GM19452 (cell line): ENCODE results near the gene NEK6.

Source experiments
- ATAC-seq: cut with Tn5 transposase; IDR thresholded peaks from one replicate; pipeline ENCODE4 v1.9.1; 2021; ENCODE audit not compliant: unreplicated experiment

Gene NEK6

DNA sequence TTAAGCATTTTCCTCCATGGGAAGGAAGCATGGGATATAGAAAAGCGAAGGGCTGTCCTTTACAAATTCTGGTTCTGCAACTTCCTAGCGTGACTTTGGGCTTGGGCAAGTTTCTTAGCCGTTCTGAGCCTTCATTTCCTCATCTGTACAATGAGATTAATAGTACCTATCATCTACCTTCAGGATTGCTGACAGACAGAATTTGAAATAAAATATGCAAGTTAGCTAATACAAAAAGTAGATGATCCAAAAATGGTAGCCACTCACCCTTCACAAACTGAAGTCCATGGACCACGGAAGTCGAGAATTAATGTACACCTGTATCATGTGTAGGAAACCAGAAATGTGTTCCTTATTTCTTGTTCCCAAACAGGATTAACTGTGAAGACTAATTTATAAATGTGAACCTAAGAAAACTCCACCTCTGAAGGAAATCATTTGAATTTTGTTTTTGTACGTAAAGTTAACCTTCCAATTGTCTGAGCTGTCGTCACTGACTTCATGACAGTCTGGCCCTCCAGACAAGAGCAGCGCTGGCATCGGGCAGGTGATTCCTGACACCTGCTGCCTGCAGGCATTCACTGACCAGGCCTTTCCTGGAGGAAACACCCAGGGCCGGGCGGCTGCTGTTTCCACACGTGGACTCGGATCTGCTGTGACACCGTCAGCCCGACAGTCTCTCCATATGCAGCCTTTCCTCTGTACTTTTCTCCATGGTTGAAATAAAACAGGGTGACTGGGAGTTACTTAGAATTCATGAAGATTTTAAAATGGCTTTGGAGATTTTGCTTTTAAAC is 94.1 kb downstream of the NEK6 start:
- no peak for ATAC-seq

DNA sequence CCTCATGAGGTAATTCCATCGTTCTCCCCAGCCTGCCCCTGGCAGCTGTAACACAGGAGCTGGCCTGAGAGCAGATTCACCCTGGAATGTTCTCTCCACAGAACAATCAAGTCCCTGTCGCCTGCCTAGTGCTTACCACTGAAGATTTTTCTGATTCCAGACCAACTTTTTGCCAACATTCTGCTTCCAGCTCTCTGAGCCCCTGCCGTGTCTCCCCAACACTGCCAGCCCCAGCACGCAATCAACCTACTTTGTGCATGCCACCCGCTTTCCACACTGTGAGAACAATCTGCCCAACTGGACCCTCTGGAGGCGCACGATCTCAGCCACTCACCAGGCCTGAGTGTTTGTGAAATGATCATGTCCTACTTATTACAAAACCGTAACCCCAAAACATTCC is 94.9 kb downstream of the NEK6 start:
- no peak for ATAC-seq

DNA sequence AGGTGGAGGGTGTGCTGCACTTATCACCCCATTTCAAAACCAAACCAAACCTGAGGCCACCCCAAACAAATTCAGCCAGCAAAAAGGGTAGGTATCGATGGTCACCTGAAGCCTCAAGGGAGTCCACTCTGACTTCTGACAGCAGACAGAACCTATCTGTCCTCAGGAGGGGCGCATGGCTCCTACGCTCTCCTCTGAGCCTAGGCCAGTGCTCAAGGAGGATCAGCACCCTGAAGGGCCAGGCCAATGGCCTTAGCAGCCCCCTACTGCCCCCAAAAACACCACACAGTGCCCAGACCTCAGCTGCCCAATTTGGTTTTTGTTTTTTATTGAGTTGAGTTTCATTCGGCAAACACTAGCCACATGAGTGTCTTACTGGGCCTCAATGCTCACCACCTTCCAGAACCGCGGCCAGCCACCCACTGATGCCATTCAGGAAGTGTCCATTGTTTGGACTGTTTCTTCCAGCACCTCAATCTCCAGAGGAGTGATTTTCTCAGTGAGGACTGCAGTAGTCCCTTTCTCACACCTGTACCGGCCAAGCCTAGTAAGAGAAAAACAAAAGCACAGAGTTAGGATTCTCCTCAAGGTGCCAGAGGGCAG is 95.5 kb downstream of the NEK6 start:
- no peak for ATAC-seq

DNA sequence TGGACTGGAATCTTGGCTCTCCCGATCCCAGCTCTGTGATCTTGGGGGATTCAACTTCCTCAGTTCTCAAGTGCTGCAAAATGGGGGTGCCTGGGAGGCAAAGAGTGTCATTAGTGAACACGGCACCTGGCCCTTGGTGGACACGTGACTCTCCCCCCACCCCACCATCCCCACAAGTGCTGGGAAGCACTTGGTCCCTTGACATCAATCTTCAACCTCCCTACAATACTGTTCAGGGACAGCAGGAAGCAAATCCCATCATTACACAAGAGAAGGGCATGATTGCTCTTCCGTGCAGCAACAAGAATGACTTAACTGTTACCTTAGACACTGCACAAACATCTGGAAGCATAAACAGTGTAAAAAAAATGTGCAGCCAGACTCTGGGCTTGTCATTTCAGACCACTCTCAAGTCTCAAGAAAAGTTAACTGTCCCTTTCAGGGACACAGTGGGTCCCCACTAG is 96.1 kb downstream of the NEK6 start:
- no peak for ATAC-seq

DNA sequence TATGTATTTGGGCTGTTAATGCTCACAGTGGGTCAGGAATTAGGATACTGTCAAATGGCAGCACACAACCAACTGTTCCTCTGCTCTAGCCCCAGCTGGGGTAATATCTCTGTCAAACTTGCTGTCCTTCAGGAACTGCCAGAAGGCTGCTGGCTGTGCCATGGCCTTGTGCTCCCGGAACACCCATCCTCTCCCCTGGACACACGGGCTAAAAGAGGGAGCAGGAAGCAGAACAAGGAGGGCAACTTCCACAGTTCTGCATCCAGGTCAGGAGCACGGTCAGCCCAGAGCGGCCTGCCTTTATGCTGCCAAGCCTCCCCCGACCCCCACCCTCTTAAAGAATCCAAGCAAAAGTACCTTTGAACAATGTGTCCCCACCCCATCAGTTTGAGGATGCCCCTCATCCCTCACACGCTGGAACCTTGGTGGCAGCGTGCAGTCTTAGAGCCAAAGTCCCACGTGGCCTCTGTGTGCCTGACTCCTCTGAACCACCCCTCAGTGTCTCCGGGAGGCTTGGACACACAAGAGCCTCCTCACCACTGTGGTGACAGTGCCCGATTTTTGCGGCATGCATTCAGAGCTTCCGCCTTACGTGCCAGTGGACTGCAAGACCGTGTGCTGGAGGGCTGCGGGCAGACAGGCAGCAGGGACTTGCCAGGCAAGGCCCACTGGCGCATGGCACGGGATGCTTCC is 96.7 kb downstream of the NEK6 start:
- no peak for ATAC-seq

DNA sequence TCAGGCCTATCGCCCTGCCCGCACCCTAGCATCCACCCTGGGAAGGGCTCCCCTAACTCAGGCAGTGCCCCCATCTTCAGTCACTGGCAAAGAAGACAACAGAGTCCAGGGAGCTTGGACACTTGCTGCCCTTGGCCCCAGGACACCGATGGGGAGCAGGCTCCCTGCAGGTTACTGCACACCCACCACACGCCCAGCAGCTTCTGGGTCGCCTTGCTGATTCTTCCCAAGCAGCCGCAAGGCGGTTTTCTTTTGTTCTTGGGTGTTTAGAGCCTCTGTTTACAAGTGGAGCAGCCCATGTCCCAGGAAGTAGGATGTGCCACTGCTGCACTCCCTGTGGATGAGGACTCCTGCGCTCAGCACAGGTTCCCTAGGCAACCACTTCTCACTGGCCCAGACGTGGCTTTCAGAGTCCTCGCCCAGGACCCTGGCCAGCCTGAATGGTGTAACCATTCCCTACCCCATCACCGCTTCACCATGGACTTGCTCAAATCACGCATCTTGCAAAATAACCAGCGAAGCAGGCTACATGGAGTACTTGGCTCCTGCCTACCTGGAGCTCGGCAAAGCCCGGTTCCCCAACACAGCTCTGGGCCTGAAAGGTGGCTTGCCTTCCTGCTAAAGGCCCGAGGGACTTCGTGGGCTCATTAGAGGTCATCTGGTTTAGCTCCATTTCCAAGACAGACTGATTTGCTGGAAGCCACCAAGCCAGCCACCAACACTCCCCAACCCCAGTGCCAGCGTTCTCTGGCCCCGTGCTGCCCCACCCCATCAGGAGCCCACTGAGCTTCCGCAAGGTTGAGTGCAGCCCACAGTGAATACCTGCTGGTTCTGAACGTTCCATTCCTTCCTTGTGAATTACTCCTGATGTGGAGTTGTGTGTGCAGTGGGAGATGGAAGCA is 97.5 kb downstream of the NEK6 start:
- no peak for ATAC-seq

DNA sequence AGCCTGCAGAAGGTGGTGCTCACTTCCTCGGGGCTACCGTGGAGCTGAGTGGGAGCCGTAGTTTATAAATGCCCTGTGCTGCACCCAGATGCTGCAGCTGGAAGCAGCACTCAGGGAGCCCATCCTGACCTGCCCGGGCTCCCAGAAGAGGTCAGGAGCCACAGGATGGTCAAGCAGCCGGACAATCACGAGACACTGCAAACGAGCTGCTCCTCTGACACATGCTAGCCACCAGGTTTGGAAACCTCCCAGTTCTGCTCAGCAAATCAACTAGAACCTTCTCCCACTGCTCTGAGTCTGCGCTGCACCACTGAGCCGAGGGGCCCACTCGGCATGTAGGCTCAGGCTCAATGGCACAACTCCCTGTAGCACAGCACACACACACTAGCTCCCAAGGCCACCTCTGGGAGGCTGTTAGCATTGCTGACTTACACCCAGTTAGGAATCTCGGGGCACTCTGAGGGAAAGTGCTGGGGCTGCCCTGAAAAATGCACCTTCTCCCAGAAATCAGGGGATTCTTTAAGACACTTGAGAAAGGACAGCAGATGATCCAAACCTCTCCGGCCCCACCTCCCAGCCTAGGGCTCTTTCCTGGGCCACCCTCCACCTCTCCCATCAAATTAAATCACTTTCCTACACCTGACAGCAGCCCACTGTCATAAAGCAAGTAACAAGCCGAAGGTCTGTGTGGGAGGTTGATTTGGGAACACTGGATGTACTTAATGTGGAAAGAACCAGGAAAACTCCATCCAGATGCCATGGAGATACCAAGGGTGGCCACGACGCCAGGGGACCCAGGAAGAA is 98.4 kb downstream of the NEK6 start:
- ATAC-seq: no peak

DNA sequence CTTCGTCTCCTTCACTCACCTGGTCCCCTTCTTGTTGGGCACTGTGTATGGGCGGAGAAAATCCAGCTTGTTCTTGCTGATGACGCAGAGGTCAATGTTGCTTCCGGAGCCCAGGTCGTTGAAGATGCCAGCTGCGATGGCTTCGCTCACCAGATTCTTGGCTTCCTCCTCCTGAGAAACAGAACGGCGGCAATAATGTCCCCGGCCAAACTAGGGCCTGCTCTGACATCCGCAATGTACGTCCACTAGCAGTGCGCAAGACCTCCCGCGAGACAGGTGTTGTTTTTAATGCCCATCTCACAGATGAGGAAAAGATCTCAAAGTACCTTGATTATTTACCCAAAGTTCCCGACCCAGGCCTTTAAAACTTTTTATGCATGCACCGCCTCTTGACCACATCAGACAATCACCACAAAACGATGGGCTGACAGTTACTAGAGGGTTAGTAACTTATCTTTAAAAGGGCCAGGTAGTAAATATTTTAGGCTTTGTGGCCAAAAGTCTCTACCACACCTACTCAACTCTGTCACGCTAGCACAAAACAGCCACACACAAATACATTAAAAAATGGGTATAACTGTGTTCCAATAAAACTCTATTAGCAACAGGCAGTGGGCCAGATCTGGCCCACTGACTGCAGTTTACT is 99.1 kb downstream of the NEK6 start:
- no peak for ATAC-seq

DNA sequence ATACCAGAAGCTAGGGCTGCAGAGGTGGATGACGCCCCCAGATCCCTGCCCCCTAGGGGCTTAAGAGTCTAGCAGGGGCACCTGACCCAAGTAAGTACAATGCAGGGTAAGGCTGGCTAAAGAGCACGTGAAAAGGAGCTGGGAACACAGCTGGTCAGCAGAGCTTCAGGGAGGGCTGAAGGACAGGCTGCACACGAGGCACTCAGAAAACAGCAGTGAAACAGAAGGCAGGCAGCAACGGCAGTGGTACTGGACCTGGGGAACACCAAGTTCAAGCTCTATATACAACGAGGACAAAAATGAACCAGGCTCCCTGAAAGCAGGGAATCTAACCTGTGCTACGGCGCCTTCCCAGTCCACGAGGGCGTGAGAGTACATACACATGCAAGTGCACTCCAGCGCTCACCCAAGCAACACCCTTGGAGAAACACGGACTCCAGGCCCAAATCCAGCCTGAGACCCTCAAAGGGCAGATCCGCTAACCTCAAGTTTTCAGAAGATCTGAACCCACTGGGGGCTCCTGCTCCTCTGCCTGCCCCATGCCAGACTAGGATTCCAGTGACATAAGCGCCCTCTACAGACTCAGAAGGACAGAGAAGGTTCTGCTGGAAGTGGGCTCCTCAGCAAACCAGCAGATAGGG is 100.1 kb downstream of the NEK6 start:
- no peak for ATAC-seq

DNA sequence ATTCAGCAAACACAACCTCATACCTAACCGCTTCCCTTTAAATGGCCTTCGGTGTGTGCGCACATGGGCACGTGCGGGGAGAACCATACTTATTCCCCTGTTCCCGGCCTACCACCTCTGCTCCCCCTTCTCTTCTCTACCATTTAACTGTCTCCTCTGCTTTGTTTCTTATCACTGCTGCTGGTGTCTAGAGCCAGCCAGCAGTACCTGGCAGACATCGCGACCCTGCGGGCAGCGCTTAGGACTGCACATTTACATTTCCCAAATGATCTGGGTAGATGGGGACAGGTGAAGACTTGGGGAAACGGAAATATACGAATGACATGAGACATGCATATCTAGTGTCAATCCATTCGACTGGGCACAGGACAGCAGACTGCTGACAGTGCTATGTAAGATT is 100.9 kb downstream of the NEK6 start:
- no peak for ATAC-seq

DNA sequence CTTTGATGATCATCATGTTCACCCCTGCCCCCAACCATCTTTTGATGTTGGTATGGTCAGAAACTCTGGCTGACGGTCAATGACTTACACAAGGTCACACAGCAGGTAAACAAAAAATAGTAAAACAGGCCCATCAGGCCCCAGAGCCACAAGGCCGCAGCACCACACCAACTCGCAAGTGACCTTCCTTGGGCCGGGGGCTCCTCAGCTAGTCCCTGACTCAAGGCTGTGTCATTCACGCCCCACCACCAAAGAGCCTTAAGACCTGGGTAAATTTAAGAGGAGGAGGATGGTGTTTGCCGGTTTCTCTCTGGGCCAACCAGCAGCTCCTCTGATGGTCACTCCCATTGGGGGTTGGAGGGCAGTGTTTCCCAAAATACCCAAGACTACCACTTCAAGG is 101.7 kb downstream of the NEK6 start:
- no peak for ATAC-seq

DNA sequence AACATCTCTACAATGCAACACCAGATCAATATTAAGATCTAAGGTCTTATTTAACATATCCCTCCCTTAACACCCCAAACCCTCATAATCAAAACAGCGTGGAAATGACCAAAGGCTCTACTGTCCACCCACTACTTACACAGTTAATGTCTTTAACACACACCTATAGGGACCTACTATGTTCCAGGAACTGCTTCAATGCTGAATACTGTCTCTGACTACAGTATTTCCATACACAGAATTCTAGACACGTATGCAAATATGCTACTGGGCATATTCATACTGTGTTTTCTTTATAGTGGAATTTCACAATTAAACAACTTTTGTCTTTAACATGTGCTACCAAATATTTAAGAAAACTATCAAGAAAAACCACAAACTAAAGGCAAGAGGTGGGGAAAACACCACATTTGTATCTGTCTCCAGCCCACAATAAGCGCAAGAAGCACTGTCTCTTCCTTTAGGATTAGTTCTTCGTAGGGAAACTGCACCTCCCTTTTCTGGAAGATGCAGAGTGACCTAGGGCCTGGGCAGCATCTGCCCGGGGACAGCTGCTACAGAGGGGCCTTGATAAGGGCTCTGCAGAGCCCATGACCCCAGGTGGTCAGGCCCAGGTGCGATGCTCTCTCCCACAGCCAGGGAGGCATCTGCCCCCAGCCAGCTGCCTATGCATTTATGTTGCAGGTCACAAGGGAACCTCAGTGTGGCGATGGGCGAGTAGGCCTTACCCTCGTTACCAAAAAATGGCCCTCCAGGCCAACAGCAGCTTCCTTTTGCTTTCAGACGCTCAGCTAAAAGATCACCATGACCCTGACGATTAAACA is 102.3 kb downstream of the NEK6 start:
- no peak for ATAC-seq

DNA sequence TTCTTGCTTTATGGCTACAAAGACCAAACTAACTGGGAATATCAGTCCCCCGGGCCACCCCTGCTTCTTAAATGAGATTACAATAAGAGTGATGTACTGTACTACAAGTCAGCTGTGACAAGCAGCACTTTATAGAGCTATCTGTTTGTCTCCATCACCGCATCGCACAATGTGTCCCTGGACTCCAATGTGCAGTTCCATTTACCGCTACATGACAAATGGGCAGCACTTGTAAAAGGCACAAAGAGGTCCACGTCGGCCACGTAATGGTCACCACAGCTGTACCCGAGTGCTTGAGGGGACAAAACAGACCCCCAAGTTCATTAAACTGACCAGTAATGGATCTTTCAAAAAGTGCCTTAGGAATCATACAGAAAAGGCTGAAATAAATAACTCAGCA is 103.4 kb downstream of the NEK6 start:
- ATAC-seq: no peak

DNA sequence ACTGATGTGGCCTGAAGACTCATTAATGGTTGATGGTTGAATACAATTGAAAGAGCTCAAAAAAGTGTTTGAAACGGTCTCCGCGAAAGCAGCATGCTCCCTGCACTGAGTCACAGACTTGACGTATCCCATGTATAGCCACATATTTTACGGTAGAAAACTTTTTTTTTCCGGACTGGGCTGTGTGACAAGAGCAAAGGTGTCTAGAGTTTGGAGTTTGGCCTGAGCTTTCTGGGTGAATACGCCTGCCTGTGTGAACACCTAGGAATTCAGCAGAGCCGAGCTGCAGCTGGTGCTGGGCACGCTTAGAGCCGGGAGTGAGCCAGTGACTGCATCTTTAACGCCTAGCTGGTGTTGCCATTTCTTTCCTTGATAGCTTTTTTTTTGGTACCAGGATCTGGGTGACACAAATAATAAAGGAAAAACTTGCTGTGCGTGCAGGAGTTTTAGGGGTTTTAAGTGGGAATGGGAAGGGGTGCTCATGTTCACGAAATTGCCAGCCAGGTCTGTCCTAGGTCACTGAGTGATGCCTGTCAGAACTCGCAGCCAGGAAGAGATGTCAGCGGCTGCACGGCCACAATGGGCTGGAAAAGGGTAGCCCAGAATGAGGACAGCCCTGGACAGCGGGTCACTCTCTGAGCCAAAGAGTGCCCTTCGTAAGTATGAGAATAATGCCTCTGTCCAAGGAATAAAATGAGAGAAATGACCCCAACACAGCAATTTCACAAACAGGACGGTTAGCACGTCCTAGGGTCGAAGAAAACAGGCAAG is 105.8 kb downstream of the NEK6 start:
- no peak for ATAC-seq

DNA sequence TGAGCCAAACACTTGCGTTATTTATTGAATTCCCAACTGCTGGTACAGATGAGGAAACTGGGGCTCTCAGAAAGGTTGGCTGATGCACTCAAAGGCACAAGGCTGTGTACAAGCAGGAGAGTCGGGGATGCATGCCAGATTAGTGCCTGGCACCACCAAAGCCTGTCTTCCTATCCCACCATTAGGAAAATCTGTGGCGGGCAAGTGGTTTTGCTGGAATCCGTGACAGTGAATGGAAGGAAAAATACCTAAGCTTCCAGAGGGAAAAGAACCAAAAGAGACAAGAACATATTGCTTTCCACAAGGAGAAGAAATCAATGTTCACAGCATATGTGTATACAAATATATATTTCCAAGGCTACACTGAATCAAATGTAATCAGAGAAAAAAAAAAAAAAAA is 106.4 kb downstream of the NEK6 start:
- ATAC-seq: no peak

DNA sequence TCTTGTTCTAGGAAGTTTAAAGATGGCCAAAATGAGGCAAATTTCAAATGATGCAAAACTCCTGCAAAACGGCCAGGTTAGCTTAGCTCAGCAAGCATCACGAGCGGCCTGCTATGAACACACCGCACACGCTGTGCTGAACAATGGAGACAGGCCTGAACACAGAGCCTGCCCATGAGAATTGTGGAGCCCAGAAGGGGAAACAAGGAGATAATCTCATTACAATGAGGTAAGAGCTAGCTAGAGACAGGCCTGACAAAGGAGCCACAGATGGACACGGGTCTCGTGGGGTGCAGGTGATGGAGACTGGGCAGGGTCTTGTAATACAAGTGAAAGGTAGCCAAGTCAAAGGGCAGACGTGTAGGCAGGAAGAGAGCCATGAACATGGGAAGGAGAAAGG is 107.3 kb downstream of the NEK6 start:
- no peak for ATAC-seq

DNA sequence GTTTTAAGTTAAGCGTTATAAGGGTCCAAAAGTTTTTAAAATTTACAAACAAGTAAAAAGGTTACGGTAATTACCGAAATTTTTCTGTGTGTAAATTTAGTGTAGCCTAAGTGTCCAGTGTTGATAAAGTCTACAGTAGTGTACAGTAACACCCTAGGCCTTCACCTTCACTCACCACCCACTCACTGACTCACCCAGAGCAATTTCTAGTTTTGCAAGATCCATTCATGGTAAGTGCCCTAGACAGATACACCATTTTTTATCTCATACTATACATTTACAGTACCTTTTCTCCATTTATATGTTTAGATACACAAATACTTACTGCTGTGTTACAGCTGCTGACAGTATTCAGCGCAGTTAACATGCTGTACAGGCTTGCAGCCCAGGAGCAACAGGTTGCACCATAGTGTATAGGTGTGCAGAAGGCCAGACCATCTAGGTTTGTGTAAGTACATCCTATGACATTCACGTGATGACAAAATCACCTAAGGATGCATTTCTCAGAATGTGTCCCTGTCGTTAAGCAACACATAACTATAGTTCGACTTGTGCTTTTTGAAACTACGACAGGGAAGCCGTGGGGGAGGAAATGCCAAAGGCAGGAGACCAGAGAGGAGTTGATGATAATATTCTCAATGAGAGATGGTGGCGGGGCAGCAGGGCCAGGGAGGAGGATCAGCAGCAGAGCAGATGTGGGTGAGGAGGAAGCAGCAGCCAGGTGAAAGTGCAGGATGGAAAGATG is 108.9 kb downstream of the NEK6 start:
- ATAC-seq: no peak
